GM23248 (cell line): Measurements from ENCODE around the gene BPHL. TPM values are rescaled to one million over a fixed set of nuclear protein-coding genes. Genes with fewer than 3 reads are reported as not detected.
"Not testable (repeated sequence)": the region's sequence is repeated elsewhere in the genome, so short reads cannot be mapped to it uniquely, and the experiment has no call there.

Source experiments
- DNase-seq: peaks from one replicate; pipeline ENCODE4 v3.0.0-alpha.2; 2015
- H2AFZ ChIP-seq: fragments of 200-600 bp; sonication (generic); 2 replicates; pipeline ENCODE4 v1.6.1; 2016; ENCODE audit warnings: antibody characterized with exemption
- H3F3A ChIP-seq: fragments of 200-600 bp; sonication (generic); 2 replicates; pipeline ENCODE4 v1.6.1; 2016; ENCODE audit warnings: mild to moderate bottlenecking, antibody characterized with exemption, mixed run types; ENCODE audit not compliant: insufficient read depth
- H3K27ac ChIP-seq: fragments of 200-600 bp; sonication (generic); 2 replicates; pipeline ENCODE4 v1.5.1; 2016; ENCODE audit warnings: mild to moderate bottlenecking
- H3K27me3 ChIP-seq: fragments of 200-600 bp; sonication (generic); replicated peaks from 2 replicates; pipeline ENCODE4 v1.6.1; 2016; ENCODE audit warnings: mild to moderate bottlenecking; ENCODE audit not compliant: insufficient read depth
- H3K36me3 ChIP-seq: fragments of 200-600 bp; sonication (generic); 2 replicates; pipeline ENCODE4 v1.6.1; 2016; ENCODE audit warnings: low read depth, mild to moderate bottlenecking
- H3K4me1 ChIP-seq: fragments of 200-600 bp; sonication (generic); 2 replicates; pipeline ENCODE4 v1.6.1; 2016; ENCODE audit warnings: mild to moderate bottlenecking; ENCODE audit not compliant: insufficient read depth
- H3K4me2 ChIP-seq: fragments of 200-600 bp; sonication (generic); one replicate; pipeline ENCODE4 v1.6.1; 2016; ENCODE audit warnings: mild to moderate bottlenecking; ENCODE audit not compliant: unreplicated experiment
- H3K4me3 ChIP-seq: fragments of 200-600 bp; sonication (generic); 2 replicates; pipeline ENCODE4 v1.5.1; 2016; ENCODE audit warnings: mild to moderate bottlenecking
- H3K79me2 ChIP-seq: fragments of 200-600 bp; sonication (generic); 2 replicates; pipeline ENCODE4 v1.6.1; 2016; ENCODE audit warnings: mild to moderate bottlenecking; ENCODE audit not compliant: insufficient read depth
- H3K9ac ChIP-seq: fragments of 200-600 bp; sonication (generic); 2 replicates; pipeline ENCODE4 v1.6.1; 2016; ENCODE audit warnings: mild to moderate bottlenecking
- H3K9me2 ChIP-seq: fragments of 200-600 bp; sonication (generic); 2 replicates; pipeline ENCODE4 v1.6.1; 2016; ENCODE audit warnings: mixed run types, mild to moderate bottlenecking, moderate library complexity; ENCODE audit not compliant: insufficient read depth
- H3K9me3 ChIP-seq: fragments of 200-600 bp; sonication (generic); one replicate; pipeline ENCODE4 v1.6.1; 2017; ENCODE audit warnings: low read depth
- H4K20me1 ChIP-seq: fragments of 200-600 bp; sonication (generic); 2 replicates; pipeline ENCODE4 v1.6.0; 2016; ENCODE audit not compliant: insufficient read depth
- EZH2 ChIP-seq: fragments of 200-600 bp; sonication (generic); IDR thresholded peaks from 2 replicates; pipeline ENCODE4 v1.6.1; 2018; ENCODE audit warnings: antibody characterized with exemption, mild to moderate bottlenecking; ENCODE audit not compliant: insufficient read depth, poor library complexity, severe bottlenecking
- EZH2phosphoT487 ChIP-seq: fragments of 200-600 bp; sonication (generic); IDR thresholded peaks from 2 replicates; pipeline ENCODE4 v1.6.1; 2018; ENCODE audit warnings: antibody characterized with exemption, moderate library complexity, mild to moderate bottlenecking, low read depth; ENCODE audit not compliant: insufficient read depth
- WGBS, 2 experiments: methylation state at CpG; one replicate each; pipeline ENCODE4 v1.1.6; 2015 to 2017; ENCODE audit warnings: low lambda C conversion rate in 2 of 2, low coverage in 1 of 2; ENCODE audit errors: missing lambda C conversion rate in 2 of 2; 5-methylcytosine and 5-hydroxymethylcytosine counted together
- in situ Hi-C: fragments of 300-500 bp; cut with MboI; formaldehyde crosslinking; loops from 2 replicates; pipeline ENCODE4 v1.15.0; 2020
- polyA plus RNA-seq: library from polyadenylated mRNA; unstranded; fragments of >200 nt; fragmentation: Nextera tagmentation; extraction: Ambion mirVana; gene quantifications from 2 replicates; pipeline ENCODE4 v1.2.1, GENCODE V29; 2016
- total RNA-seq: library from RNA; depleted of rRNA; stranded (reverse); fragments of >200 nt; shearing (Covaris generic); gene quantifications from 2 replicates; pipeline ENCODE4 v1.2.3, GENCODE V29; 2014

Gene BPHL
- total and polyA plus RNA-seq, 2 experiments from 2014 or later: 8.5 to 20.2 TPM

- H3F3A ChIP-seq: no peaks in the 10 kb centered on the region
- no peak overlapping the region for H2AFZ ChIP-seq
- no peak for TF ChIP-seq EZH2
- TF ChIP-seq EZH2phosphoT487: no peak
- no peaks in the 10 kb centered on the region; the same call in 1 of the 2 replicates for H4K20me1 ChIP-seq
- H3K9me2 ChIP-seq: no peaks in the 10 kb centered on the region
- no peak overlapping the region for H3K4me3 ChIP-seq
- H3K4me1 ChIP-seq: no peaks in the 10 kb centered on the region
- H3K79me2 ChIP-seq: no peaks in the 10 kb centered on the region
- no peaks in the 10 kb centered on the region for H3K36me3 ChIP-seq
- H3K27me3 ChIP-seq: no peaks in the 10 kb centered on the region; the same call in 1 of the 2 replicates
- no peak overlapping the region for H3K4me2 ChIP-seq
- no peak overlapping the region for H3K27ac ChIP-seq
- WGBS, 2 experiments: 74 to 80% methylated on average over 4 of the region's 4 CpGs
- DNase-seq: no peak
- H3K9ac ChIP-seq: no peak overlapping the region
- in situ Hi-C loops: no loop called here
- H3K9me3 ChIP-seq: no peaks in the 10 kb centered on the region
Measured at GRCh38 chr6:3183066-3183465, 64.6 kb downstream of the BPHL start.

DNA sequence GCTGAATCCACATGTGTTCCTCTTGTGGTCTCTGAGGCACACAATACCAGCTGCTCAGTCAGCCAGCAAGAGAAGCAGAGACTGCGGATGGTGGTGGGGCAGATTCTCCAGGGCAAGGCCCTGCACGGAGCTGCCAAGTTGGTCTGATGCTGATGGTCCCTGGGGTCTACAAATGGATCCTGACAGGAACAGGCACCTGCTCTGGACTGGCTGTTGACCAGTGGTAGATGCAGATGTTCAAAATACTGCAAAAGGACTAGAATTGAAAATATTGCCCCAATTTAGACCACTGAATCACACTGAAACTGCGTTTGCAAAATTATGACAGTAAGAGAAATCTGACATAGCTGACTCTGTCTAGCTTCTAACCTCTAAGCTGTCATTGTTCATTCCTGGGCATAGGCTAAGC, 68.5 kb downstream of the BPHL start:
- TF ChIP-seq EZH2: no peak
- TF ChIP-seq EZH2phosphoT487: no peak
- Histone ChIP-seq H3K9me3 (no peaks in the 10 kb centered on the region), H3K4me3 (no peak overlapping the region), H3K27me3 (no peaks in the 10 kb centered on the region; the same call in 1 of the 2 replicates), H3K9me2 (no peaks in the 10 kb centered on the region), H3K79me2 (no peaks in the 10 kb centered on the region), H4K20me1 (no peaks in the 10 kb centered on the region; the same call in 1 of the 2 replicates), H3K4me2 (no peak overlapping the region), H3K36me3 (no peaks in the 10 kb centered on the region), H3K9ac (no peak overlapping the region), H2AFZ (no peak overlapping the region), H3K4me1 (no peaks in the 10 kb centered on the region), H3F3A (no peaks in the 10 kb centered on the region), H3K27ac (no peak overlapping the region)
- in situ Hi-C loops: no loop called here
- DNase-seq: no peak
- WGBS, 2 experiments: 61 to 67% methylated on average over 3 of the region's 3 CpGs

DNA sequence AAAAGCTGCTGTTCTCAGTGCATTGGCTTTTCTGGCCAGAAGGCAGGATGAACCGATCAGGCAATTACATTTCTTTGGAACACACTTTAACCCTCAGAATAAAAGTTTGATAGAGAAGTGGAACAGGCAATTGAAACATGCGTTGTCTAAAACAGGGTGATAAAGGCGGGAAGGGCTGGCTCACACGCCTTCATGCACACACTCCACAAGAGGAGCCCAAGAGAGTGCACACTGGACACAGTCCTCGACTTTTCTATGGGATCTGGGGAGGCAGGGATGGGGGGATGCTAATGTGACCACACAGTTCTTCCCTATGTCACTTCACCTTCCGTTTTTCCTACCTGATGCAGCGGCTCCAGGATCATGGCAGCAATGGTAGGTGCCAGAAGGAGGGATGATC, 69.8 kb downstream of the BPHL start:
- WGBS, 2 experiments: 65 to 67% methylated on average over 7 of the region's 7 CpGs
- H3K27me3 ChIP-seq: no peaks in the 10 kb centered on the region; the same call in 1 of the 2 replicates
- in situ Hi-C loops: no loop called here
- H3K27ac ChIP-seq: no peak overlapping the region
- H4K20me1 ChIP-seq: no peaks in the 10 kb centered on the region
- no peaks in the 10 kb centered on the region for H3K4me1 ChIP-seq
- H2AFZ ChIP-seq: no peak overlapping the region
- no peaks in the 10 kb centered on the region for H3K9me3 ChIP-seq
- no peak for TF ChIP-seq EZH2phosphoT487
- TF ChIP-seq EZH2: no peak
- H3K9ac ChIP-seq: no peak overlapping the region
- DNase-seq: no peak
- no peaks in the 10 kb centered on the region for H3K9me2 ChIP-seq
- H3K36me3 ChIP-seq: no peaks in the 10 kb centered on the region
- H3K4me3 ChIP-seq: no peak overlapping the region
- H3K4me2 ChIP-seq: no peak overlapping the region
- no peaks in the 10 kb centered on the region for H3K79me2 ChIP-seq
- no peaks in the 10 kb centered on the region for H3F3A ChIP-seq

GRCh38 chr6:3189192-3189591, 70.7 kb downstream of the BPHL start:
- H3F3A ChIP-seq, H3K36me3 ChIP-seq, in situ Hi-C loops, H3K9me2 ChIP-seq, H3K4me1 ChIP-seq, H3K79me2 ChIP-seq, H3K9me3 ChIP-seq, H3K27ac ChIP-seq, H4K20me1 ChIP-seq, H3K4me3 ChIP-seq, H3K27me3 ChIP-seq, DNase-seq, H3K4me2 ChIP-seq, H3K9ac ChIP-seq, H2AFZ ChIP-seq: not testable (repeated sequence)
- WGBS, 2 experiments: 87 to 91% methylated on average over 9 to 10 of the region's 10 CpGs

- DNase-seq: peak; percentile 15
- in situ Hi-C loops: no loop called here
- Histone ChIP-seq H3K9me3 (no peaks in the 10 kb centered on the region), H3K27ac (no peak overlapping the region), H4K20me1 (no peaks in the 10 kb centered on the region), H3K4me2 (no peak overlapping the region), H3K9me2 (no peaks in the 10 kb centered on the region), H3K79me2 (no peaks in the 10 kb centered on the region), H3K4me1 (no peaks in the 10 kb centered on the region), H2AFZ (no peak overlapping the region), H3K9ac (no peak overlapping the region), H3K36me3 (no peaks in the 10 kb centered on the region), H3K27me3 (no peaks in the 10 kb centered on the region), H3F3A (no peaks in the 10 kb centered on the region), H3K4me3 (no peak overlapping the region)
- WGBS, 2 experiments: 67 to 72% methylated on average over 4 of the region's 4 CpGs
- TF ChIP-seq EZH2phosphoT487: no peak
- TF ChIP-seq EZH2: no peak
Measured at GRCh38 chr6:3190056-3190455, 71.5 kb downstream of the BPHL start.
